Measurements from ENCODE around the gene PHIP. TPM values are rescaled to one million over a fixed set of nuclear protein-coding genes. Genes with fewer than 3 reads are reported as not detected.

PHIP gene
- total and polyA plus RNA-seq, 7 donors: 2.5 to 41.7 (median 31.6) TPM

DNA sequence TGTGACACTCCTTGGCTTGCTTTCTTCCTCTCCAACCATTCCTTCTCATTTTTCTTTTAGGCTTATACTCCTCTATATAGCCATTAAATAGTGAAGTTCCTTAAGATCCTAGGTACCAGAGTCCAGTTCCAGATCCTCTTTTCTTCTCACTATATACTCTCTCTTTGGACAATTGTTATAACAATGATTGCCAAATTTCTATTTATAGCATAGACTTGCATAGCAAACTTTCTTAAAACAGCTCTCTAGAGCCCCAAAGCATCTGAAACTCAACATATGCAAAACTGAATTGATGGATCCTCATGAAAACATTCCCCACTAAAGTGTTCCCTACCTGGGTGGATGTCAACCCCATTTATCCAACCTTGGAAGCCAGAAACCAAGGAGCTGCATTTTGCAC is 13.4 kb downstream of the PHIP start:
- no peak for DNase-seq
- no peaks in the 10 kb centered on the region for H3K27me3 ChIP-seq
- intact Hi-C loops (cut with DNase I): no loop called here
- H3K27ac ChIP-seq: no peak overlapping the region
- H3K36me3 ChIP-seq: peaks cover 0 to 16% (median 6%) of the 10 kb centered on the region in 4 donors
- peaks cover 0 to 39% (median 14%) of the 10 kb centered on the region in 4 donors for H3K4me1 ChIP-seq
- no peaks in the 10 kb centered on the region for H3K9me3 ChIP-seq
- H3K4me3 ChIP-seq: no peak overlapping the region
- TF ChIP-seq POLR2A (IDR thresholded peaks at IDR 0.05) (no peak), POLR2AphosphoS5 (IDR thresholded peaks at IDR 0.05) (no peak), EP300 (IDR thresholded peaks at IDR 0.05) (no peak)
- TF ChIP-seq, protein P1, sequence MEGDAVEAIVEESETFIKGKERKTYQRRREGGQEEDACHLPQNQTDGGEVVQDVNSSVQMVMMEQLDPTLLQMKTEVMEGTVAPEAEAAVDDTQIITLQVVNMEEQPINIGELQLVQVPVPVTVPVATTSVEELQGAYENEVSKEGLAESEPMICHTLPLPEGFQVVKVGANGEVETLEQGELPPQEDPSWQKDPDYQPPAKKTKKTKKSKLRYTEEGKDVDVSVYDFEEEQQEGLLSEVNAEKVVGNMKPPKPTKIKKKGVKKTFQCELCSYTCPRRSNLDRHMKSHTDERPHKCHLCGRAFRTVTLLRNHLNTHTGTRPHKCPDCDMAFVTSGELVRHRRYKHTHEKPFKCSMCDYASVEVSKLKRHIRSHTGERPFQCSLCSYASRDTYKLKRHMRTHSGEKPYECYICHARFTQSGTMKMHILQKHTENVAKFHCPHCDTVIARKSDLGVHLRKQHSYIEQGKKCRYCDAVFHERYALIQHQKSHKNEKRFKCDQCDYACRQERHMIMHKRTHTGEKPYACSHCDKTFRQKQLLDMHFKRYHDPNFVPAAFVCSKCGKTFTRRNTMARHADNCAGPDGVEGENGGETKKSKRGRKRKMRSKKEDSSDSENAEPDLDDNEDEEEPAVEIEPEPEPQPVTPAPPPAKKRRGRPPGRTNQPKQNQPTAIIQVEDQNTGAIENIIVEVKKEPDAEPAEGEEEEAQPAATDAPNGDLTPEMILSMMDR (IDR thresholded peaks at IDR 0.05): no peak

DNA sequence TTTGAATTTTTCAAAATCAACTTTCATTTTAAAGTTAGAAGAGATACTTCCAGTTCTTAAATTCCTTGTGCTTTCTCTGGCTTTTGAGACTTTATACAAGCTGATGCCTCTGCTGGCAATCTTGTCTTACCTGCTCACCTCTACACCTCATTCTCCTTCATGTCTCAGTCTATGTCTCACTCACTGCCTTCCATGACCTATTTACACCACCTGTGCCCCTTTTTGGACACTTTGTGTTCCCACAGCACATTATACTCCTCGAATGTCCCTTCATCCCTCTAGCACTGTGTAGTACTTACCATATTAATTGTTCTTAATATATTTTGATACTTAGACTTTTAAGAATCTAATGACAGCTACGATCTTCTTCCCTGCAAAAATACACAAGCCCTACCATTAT is 15.3 kb downstream of the PHIP start:
- no peak overlapping the region for H3K27ac ChIP-seq
- DNase-seq: no peak
- intact Hi-C loops (cut with DNase I): no loop called here
- WGBS, 2 donors: 85 to 92% methylated on average over 2 of the region's 2 CpGs
- TF ChIP-seq, protein P1 (IDR thresholded peaks at IDR 0.05): no peak
- TF ChIP-seq POLR2AphosphoS5 (IDR thresholded peaks at IDR 0.05): no peak
- no peak overlapping the region for H3K4me3 ChIP-seq
- H3K9me3 ChIP-seq: no peaks in the 10 kb centered on the region
- H3K4me1 ChIP-seq: peaks cover 0 to 29% (median 14%) of the 10 kb centered on the region in 4 donors
- H3K36me3 ChIP-seq: peaks cover 0 to 34% (median 11%) of the 10 kb centered on the region in 4 donors
- no peaks in the 10 kb centered on the region for H3K27me3 ChIP-seq

DNA sequence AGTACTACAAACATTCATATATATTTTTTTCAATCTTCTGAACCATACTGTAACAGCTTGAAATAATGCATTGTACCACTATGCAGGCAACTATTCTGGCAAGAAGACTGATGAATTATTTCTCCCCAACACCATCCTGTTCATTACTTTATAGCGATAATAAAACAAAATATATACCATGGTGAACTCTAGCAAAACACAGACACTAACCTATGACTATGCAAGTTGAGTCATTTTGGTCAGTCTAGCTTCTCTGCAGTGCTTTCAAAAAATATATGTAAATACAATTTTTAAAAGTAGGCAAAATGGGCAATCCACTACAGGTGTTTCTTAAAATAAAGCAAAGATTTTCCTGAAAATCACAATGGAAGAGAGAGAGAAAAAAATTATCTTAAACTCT is 20.3 kb downstream of the PHIP start:
- H3K4me1 ChIP-seq: no peaks in the 10 kb centered on the region
- H3K4me3 ChIP-seq: no peak overlapping the region
- WGBS, 2 donors: 96 to 98% methylated on average over 1 of the region's 1 CpG
- H3K9me3 ChIP-seq: no peaks in the 10 kb centered on the region
- no peaks in the 10 kb centered on the region for H3K27me3 ChIP-seq
- no peak for DNase-seq
- intact Hi-C loops (cut with DNase I): loop anchor here (10.0 kb wide), 1 partner anchor 63 kb away; no protein-coding TSS in a partner anchor
- peaks cover 0 to 73% (median 20%) of the 10 kb centered on the region in 4 donors for H3K36me3 ChIP-seq
- H3K27ac ChIP-seq: no peak overlapping the region
- TF ChIP-seq EP300 (IDR thresholded peaks at IDR 0.05) (no peak), POLR2AphosphoS5 (IDR thresholded peaks at IDR 0.05) (no peak), POLR2A (IDR thresholded peaks at IDR 0.05) (no peak)
- TF ChIP-seq, protein P1 (IDR thresholded peaks at IDR 0.05): no peak

DNA sequence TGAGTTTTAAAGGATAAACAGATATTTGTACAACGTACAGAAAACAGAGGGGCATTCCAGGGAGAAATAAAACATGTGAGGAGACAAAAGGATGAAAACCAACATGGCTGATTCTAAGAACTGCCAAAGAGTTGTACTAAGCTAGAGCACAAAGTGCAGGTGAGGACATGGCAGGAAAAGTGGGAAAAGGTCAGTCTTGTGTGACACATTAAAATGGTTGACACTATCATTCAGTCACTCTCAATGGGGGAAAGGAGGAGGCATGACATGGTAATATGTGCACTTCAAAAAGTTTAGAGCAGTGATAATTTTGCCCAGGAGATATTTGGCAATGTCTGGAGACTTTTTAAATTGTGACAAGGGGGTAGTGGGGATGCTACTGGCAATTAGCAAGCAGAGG is 21.8 kb downstream of the PHIP start:
- no peak overlapping the region for H3K4me3 ChIP-seq
- no peaks in the 10 kb centered on the region for H3K9me3 ChIP-seq
- intact Hi-C loops (cut with DNase I): loop anchor here (10.0 kb wide), 1 partner anchor 61 kb away; no protein-coding TSS in a partner anchor
- H3K27me3 ChIP-seq: no peaks in the 10 kb centered on the region
- DNase-seq: no peak
- WGBS, 2 donors: 80 to 84% methylated on average over 1 of the region's 1 CpG
- H3K4me1 ChIP-seq: no peaks in the 10 kb centered on the region
- peaks cover 0 to 86% (median 20%) of the 10 kb centered on the region in 4 donors for H3K36me3 ChIP-seq
- no peak overlapping the region for H3K27ac ChIP-seq
- TF ChIP-seq POLR2A (IDR thresholded peaks at IDR 0.05): no peak
- no peak for TF ChIP-seq POLR2AphosphoS5 (IDR thresholded peaks at IDR 0.05)
- TF ChIP-seq EP300 (IDR thresholded peaks at IDR 0.05): no peak
- TF ChIP-seq, protein P1 (IDR thresholded peaks at IDR 0.05): no peak

DNA sequence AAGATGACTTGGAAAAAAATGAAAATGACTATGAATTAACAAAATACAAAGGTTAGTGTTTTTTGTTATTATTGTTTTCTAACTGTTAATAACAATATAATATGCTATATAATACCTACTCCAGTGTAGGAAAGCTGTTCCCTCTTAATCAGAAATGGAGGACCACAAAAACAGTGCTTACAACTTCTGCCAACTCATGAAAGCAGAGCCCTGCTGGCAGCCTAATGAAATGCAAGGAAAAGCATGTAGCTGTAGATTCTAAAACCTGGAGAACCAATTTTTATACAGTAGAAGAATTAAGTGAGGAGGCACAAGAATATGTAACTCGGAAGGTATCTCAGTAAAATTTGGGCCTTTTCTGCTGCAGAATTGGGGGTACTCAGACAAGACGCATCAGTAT is 29.4 kb downstream of the PHIP start:
- Histone ChIP-seq H3K27me3 (no peaks in the 10 kb centered on the region), H3K4me1 (peaks cover 0 to under 1% (median 0%) of the 10 kb centered on the region in 4 donors), H3K4me3 (no peak overlapping the region), H3K9me3 (no peaks in the 10 kb centered on the region), H3K27ac (no peak overlapping the region), H3K36me3 (peaks cover 0 to 28% (median 4%) of the 10 kb centered on the region in 4 donors)
- intact Hi-C loops (cut with DNase I): no loop called here
- no peak for TF ChIP-seq POLR2A (IDR thresholded peaks at IDR 0.05)
- TF ChIP-seq, protein P1 (IDR thresholded peaks at IDR 0.05): peak in 1 of 4 experiments; percentile 6
- no peak for DNase-seq
- WGBS, 2 donors: 98 to 99% methylated on average over 2 of the region's 2 CpGs
